AG09309 (cell line): ENCODE results near the gene TMTC2.

Experiments
- DNase-seq: peaks from one replicate; pipeline ENCODE4 v3.0.0-alpha.2; 2010; ENCODE audit warnings: low read depth
- H3K4me3 ChIP-seq: 2 replicates; pipeline ENCODE4 v1.5.1; 2011; ENCODE audit warnings: mild to moderate bottlenecking, low read depth, low read length, moderate library complexity; ENCODE audit not compliant: control insufficient read depth
- CTCF ChIP-seq: IDR thresholded peaks from 2 replicates; pipeline ENCODE4 v1.5.1; 2011; ENCODE audit warnings: mild to moderate bottlenecking, low read depth, low read length, inconsistent platforms; ENCODE audit not compliant: insufficient read depth, control insufficient read depth; ENCODE audit errors: missing control alignments

TMTC2 gene

GRCh38 chr12:83027021-83027723, 340.5 kb downstream of the TMTC2 start:
- TF ChIP-seq CTCF: no peak
- H3K4me3 ChIP-seq: no peak overlapping the region
- no peak for DNase-seq

- no peak for DNase-seq
- H3K4me3 ChIP-seq: no peak overlapping the region
- TF ChIP-seq CTCF: no peak
These were observed 344.5 kb downstream of the TMTC2 start for GRCh38 chr12:83031196-83031595.

GRCh38 chr12:83036847-83037246, 350.1 kb downstream of the TMTC2 start:
- DNase-seq: no peak
- TF ChIP-seq CTCF: no peak

GRCh38 chr12:83039413-83039812, 352.7 kb downstream of the TMTC2 start:
- no peak overlapping the region for H3K4me3 ChIP-seq
- DNase-seq: no peak
- no peak for TF ChIP-seq CTCF

More at GRCh38 chr12:83036847-83037246, 350.1 kb downstream of the TMTC2 start:
- H3K4me3 ChIP-seq: no peak overlapping the region

GRCh38 chr12:83040339-83040738, 353.6 kb downstream of the TMTC2 start:
- TF ChIP-seq CTCF: no peak
- no peak overlapping the region for H3K4me3 ChIP-seq

GRCh38 chr12:83040991-83041390, 354.3 kb downstream of the TMTC2 start:
- H3K4me3 ChIP-seq: no peak overlapping the region

More at GRCh38 chr12:83040339-83040738, 353.6 kb downstream of the TMTC2 start:
- DNase-seq: no peak

More at GRCh38 chr12:83040991-83041390, 354.3 kb downstream of the TMTC2 start:
- no peak for TF ChIP-seq CTCF
- DNase-seq: no peak
